SIG-M5 (cell line): ENCODE results near the gene CDK14.

ENCODE experiments used
- DNase-seq: peaks from one replicate; lab custom pipeline; 2025; lab: John Stamatoyannopoulos, UW

Gene CDK14

GRCh38 chr7:91228327-91228726, 632.2 kb downstream of the CDK14 start:
- DNase-seq, result no peak

GRCh38 chr7:91228927-91229558, 632.9 kb downstream of the CDK14 start:
- no peak for DNase-seq

- no peak for DNase-seq
These were observed 634.0 kb downstream of the CDK14 start for GRCh38 chr7:91230100-91230499.

GRCh38 chr7:91230503-91230902, 634.4 kb downstream of the CDK14 start:
- no peak for DNase-seq

- no peak for DNase-seq
These were observed 637.1 kb downstream of the CDK14 start for GRCh38 chr7:91233212-91233611.

- DNase-seq, result no peak
These were observed 639.2 kb downstream of the CDK14 start for GRCh38 chr7:91235211-91235832.

- no peak for DNase-seq
These were observed 643.1 kb downstream of the CDK14 start for GRCh38 chr7:91239171-91239604.

GRCh38 chr7:91239772-91240171, 643.7 kb downstream of the CDK14 start:
- DNase-seq, result no peak

- no peak for DNase-seq
These were observed 644.3 kb downstream of the CDK14 start for GRCh38 chr7:91240376-91240941.

GRCh38 chr7:91242097-91242844, 646.1 kb downstream of the CDK14 start:
- no peak for DNase-seq

- DNase-seq, result no peak
These were observed 647.6 kb downstream of the CDK14 start for GRCh38 chr7:91243591-91244301.

- no peak for DNase-seq
These were observed 651.4 kb downstream of the CDK14 start for GRCh38 chr7:91247500-91247899.

- DNase-seq, result no peak
These were observed 652.9 kb downstream of the CDK14 start for GRCh38 chr7:91248996-91249395.

- DNase-seq, result no peak
These were observed 653.5 kb downstream of the CDK14 start for GRCh38 chr7:91249506-91250233.

- no peak for DNase-seq
These were observed 654.6 kb downstream of the CDK14 start for GRCh38 chr7:91250706-91251105.

GRCh38 chr7:91251877-91252276, 655.8 kb downstream of the CDK14 start:
- no peak for DNase-seq
